Ishikawa (cell line): ENCODE results near the gene SLC6A15.

Experiments
- CEBPB ChIP-seq: IDR thresholded peaks from 2 replicates; pipeline ENCODE4 v1.6.1; 2012
- CREB1 ChIP-seq: IDR thresholded peaks from 2 replicates; pipeline ENCODE4 v1.6.1; 2012; ENCODE audit warnings: low read depth
- EGR1 ChIP-seq: IDR thresholded peaks from 2 replicates; pipeline ENCODE4 v1.6.1; 2012
- EP300 ChIP-seq: IDR thresholded peaks from 2 replicates; pipeline ENCODE4 v1.6.1; 2012; ENCODE audit warnings: borderline replicate concordance
- FOXM1 ChIP-seq: IDR thresholded peaks from 2 replicates; pipeline ENCODE4 v1.6.1; 2012; ENCODE audit warnings: low read depth, borderline replicate concordance
- NFIC ChIP-seq: IDR thresholded peaks from 2 replicates; pipeline ENCODE4 v1.6.1; 2012
- RAD21 ChIP-seq: IDR thresholded peaks from 2 replicates; pipeline ENCODE4 v1.6.1; 2012; ENCODE audit warnings: low read depth
- TAF1 ChIP-seq: IDR thresholded peaks from 2 replicates; pipeline ENCODE4 v1.6.1; 2012; ENCODE audit warnings: low read depth, mild to moderate bottlenecking
- TCF12 ChIP-seq: IDR thresholded peaks from 2 replicates; pipeline ENCODE4 v1.6.1; 2012; ENCODE audit warnings: low read depth
- TEAD4 ChIP-seq: IDR thresholded peaks from 2 replicates; pipeline ENCODE4 v1.6.1; 2012
- YY1 ChIP-seq: IDR thresholded peaks from 2 replicates; pipeline ENCODE4 v1.6.1; 2012; ENCODE audit warnings: low read depth
- ZBTB7A ChIP-seq: IDR thresholded peaks from 2 replicates; pipeline ENCODE4 v1.6.1; 2012; ENCODE audit warnings: low read depth
- TF ChIP-seq, protein P1 (sequence below): IDR thresholded peaks from 2 replicates; pipeline ENCODE4 v1.6.1; 2012; ENCODE audit warnings: low read depth, mild to moderate bottlenecking
- TF ChIP-seq, protein P2 (sequence below): IDR thresholded peaks from 2 replicates; pipeline ENCODE4 v1.6.1; 2012
- TF ChIP-seq, protein P3 (sequence below): IDR thresholded peaks from 2 replicates; pipeline ENCODE4 v1.6.1; 2012

The SLC6A15 gene

DNA sequence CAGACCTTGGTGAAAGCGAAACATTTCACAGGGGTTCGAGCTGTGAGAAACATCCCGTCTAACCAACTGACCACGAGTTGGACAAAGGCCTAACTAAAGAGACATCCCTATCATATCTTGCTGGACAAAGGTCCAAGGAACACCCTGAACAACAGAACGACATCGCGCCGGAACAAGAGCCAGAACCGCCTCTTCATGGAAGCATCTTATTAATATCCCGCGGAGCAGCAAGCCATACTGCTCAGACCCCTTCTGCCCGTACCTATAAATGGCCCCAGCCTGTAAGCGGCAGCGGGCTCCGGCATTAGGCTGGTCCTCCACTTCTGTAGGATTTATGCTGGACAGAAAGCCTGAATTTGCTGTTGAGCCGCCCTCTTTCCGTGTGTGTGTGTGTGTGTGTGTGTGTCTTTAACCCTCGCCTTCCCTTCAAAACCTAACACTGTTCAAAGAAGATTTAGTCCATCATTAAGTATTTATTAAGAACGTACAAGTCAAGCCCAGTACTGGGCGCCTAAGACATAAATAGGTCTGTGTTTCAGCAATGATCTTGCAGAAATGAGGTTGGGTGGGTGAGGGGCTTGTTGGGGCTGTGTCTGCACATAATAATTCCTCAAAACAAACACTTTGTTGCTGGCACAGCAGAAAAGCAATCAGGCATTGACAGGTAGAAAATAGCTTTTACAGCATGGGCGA lies 1.9 kb downstream of the SLC6A15 start:
- TF ChIP-seq CEBPB: no peak
- TF ChIP-seq YY1: no peak
- TF ChIP-seq NFIC: no peak
- TF ChIP-seq EGR1: no peak
- TF ChIP-seq, protein P1, sequence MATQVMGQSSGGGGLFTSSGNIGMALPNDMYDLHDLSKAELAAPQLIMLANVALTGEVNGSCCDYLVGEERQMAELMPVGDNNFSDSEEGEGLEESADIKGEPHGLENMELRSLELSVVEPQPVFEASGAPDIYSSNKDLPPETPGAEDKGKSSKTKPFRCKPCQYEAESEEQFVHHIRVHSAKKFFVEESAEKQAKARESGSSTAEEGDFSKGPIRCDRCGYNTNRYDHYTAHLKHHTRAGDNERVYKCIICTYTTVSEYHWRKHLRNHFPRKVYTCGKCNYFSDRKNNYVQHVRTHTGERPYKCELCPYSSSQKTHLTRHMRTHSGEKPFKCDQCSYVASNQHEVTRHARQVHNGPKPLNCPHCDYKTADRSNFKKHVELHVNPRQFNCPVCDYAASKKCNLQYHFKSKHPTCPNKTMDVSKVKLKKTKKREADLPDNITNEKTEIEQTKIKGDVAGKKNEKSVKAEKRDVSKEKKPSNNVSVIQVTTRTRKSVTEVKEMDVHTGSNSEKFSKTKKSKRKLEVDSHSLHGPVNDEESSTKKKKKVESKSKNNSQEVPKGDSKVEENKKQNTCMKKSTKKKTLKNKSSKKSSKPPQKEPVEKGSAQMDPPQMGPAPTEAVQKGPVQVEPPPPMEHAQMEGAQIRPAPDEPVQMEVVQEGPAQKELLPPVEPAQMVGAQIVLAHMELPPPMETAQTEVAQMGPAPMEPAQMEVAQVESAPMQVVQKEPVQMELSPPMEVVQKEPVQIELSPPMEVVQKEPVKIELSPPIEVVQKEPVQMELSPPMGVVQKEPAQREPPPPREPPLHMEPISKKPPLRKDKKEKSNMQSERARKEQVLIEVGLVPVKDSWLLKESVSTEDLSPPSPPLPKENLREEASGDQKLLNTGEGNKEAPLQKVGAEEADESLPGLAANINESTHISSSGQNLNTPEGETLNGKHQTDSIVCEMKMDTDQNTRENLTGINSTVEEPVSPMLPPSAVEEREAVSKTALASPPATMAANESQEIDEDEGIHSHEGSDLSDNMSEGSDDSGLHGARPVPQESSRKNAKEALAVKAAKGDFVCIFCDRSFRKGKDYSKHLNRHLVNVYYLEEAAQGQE: no peak
- TF ChIP-seq TCF12: no peak
- TF ChIP-seq RAD21: no peak
- no peak for TF ChIP-seq TEAD4
- TF ChIP-seq FOXM1: no peak
- TF ChIP-seq CREB1: no peak
- no peak for TF ChIP-seq EP300
- TF ChIP-seq, protein P2, sequence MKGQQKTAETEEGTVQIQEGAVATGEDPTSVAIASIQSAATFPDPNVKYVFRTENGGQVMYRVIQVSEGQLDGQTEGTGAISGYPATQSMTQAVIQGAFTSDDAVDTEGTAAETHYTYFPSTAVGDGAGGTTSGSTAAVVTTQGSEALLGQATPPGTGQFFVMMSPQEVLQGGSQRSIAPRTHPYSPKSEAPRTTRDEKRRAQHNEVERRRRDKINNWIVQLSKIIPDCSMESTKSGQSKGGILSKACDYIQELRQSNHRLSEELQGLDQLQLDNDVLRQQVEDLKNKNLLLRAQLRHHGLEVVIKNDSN: no peak
- TF ChIP-seq, protein P3, sequence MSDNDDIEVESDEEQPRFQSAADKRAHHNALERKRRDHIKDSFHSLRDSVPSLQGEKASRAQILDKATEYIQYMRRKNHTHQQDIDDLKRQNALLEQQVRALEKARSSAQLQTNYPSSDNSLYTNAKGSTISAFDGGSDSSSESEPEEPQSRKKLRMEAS: no peak
- TF ChIP-seq ZBTB7A: no peak
- TF ChIP-seq TAF1: no peak

DNA sequence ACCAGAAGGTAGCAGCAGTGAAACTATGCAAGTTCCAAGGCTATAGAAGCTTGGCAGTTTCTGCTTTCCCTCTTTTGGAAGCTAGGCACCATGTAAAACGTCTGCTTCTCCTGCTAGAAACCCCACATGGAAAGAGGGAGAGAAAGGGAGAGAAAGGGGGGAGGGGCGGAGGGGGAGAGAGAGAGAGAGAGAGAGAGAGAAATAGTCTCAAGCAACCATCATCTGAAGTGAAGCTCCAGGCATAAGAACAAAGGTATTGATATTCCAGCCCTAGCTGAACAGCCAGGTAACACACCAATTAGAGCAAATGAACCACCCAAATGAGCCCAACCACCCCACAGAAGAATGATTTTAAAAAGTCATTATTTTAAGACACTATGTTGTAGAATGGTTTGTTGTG lies 8.5 kb downstream of the SLC6A15 start:
- no peak for TF ChIP-seq EP300

DNA sequence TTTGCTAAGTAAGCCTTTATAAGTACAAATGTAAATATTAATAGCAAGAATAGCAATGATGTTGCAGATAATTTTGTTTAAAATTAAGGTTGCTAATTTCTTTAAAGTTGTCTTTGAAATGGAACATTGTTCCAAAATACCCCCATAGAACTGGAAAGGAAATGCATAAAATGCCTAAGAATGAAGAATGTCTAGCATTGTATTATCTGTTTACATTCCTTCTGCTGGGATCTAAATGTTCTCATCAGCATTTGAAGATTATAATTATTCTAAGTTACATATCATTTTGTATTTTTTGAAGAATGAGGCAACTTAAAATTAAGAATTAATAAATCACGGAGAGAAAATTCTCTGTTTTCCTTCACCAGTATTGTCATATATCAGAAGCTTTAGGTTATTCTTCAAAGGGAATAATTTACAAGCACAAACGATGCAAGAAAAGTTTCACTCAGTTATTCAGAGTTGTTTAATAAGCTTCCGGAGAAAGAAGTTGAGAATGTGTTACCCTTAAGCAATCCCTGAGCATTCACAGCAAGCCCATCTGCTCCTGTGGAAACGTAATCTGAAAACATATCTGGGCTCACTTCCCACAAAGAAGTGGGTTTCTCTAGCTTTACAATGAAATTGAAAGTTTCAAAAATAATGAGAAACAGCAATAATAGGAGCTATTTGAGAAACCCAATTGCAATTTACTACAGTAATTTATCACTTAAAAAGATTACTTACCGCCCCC lies 21.3 kb downstream of the SLC6A15 start:
- TF ChIP-seq, protein P3: no peak
- TF ChIP-seq FOXM1 (no peak), EP300 (no peak), YY1 (no peak), TEAD4 (no peak), TAF1 (no peak), NFIC (no peak), EGR1 (no peak), CREB1 (no peak), RAD21 (no peak), ZBTB7A (no peak)
- TF ChIP-seq, protein P1: no peak
- TF ChIP-seq, protein P2: no peak

DNA sequence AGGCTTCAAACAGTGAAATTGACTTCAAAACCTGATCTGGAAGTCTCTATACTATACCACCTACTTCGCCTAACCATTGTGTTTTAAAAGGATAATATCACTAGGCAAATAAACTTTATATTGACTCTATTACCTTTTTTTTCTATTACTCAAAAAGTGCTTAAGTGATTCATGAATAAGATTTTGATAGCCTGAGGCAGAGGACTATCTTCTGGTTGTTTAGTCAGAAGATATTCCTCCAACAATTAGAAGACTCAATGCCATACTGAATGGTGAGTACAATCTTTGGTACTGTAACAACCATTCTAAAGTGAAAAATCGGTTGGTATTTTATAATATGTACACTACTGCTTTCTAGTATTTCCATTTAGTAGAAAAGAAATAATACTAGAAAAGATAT lies 22.8 kb downstream of the SLC6A15 start:
- TF ChIP-seq RAD21 (no peak), YY1 (no peak), TCF12 (no peak), TEAD4 (no peak), NFIC (no peak), EP300 (no peak)
- TF ChIP-seq, protein P2: no peak
- TF ChIP-seq, protein P1: no peak
- TF ChIP-seq, protein P3: no peak
